Activated CD4-positive, alpha-beta T cell treated with anti-CD3 and anti-CD28 coated beads for 36 hours (primary cell): ENCODE results near the gene HES7. TPM values are rescaled to one million over a fixed set of nuclear protein-coding genes. Genes with fewer than 3 reads are reported as not detected.
A peak's percentile ranks its signal among the peaks of the same experiment; 100 is the strongest.

Source experiments
- ATAC-seq: fragments of 200-7000 bp; cut with Tn5 transposase; one replicate; pipeline ENCODE4 v1.10.0; 2021; ENCODE audit warnings: mild to moderate bottlenecking, moderate library complexity
- CTCF ChIA-PET: fragments of 350-600 bp; sonication (Branson Sonifier 250); formaldehyde crosslinking; loops from one replicate; lab custom pipeline; 2021; ENCODE audit warnings: antibody characterized with exemption; lab: Charles Lee
- POLR2A ChIA-PET: fragments of 350-600 bp; sonication (Branson Sonifier 250); formaldehyde crosslinking; loops from one replicate; lab custom pipeline; 2021; ENCODE audit warnings: antibody characterized with exemption, inconsistent platforms; lab: Charles Lee
- DNase-seq: peaks from one replicate; pipeline ENCODE4 v3.0.0-alpha.2; 2020
- H3K27ac Mint-ChIP-seq: one replicate; pipeline ENCODE4 v1.8.0; 2021; ENCODE audit warnings: mixed read lengths
- H3K27me3 Mint-ChIP-seq: one replicate; pipeline ENCODE4 v1.8.0; 2021; ENCODE audit warnings: mixed read lengths
- H3K36me3 Mint-ChIP-seq: one replicate; pipeline ENCODE4 v1.8.0; 2021; ENCODE audit warnings: low read depth, mixed read lengths
- H3K4me1 Mint-ChIP-seq: one replicate; pipeline ENCODE4 v1.8.0; 2021; ENCODE audit warnings: mixed read lengths
- H3K4me3 Mint-ChIP-seq: one replicate; pipeline ENCODE4 v1.8.0; 2021; ENCODE audit warnings: mild to moderate bottlenecking, moderate library complexity, mixed read lengths
- H3K9me3 Mint-ChIP-seq: one replicate; pipeline ENCODE4 v1.8.0; 2021; ENCODE audit warnings: low read depth, mixed read lengths
- intact Hi-C, 2 experiments: fragments of 100-400 bp; cut with DNase I in 1 of 2; cut with micrococcal nuclease in 1 of 2; formaldehyde crosslinking; loops; one replicate each; pipeline versions ENCODE4 v1.14.2 to v1.15.1; 2022 to 2024; cut with DNase I, micrococcal nuclease
- total RNA-seq, 2 experiments: library from RNA; stranded (reverse); gene quantifications; one replicate each; pipeline ENCODE4 v1.2.3, GENCODE V29; 2021

HES7 gene
- total RNA-seq, 2 experiments from 2014 or later: 2.4 to 3.2 TPM

DNA sequence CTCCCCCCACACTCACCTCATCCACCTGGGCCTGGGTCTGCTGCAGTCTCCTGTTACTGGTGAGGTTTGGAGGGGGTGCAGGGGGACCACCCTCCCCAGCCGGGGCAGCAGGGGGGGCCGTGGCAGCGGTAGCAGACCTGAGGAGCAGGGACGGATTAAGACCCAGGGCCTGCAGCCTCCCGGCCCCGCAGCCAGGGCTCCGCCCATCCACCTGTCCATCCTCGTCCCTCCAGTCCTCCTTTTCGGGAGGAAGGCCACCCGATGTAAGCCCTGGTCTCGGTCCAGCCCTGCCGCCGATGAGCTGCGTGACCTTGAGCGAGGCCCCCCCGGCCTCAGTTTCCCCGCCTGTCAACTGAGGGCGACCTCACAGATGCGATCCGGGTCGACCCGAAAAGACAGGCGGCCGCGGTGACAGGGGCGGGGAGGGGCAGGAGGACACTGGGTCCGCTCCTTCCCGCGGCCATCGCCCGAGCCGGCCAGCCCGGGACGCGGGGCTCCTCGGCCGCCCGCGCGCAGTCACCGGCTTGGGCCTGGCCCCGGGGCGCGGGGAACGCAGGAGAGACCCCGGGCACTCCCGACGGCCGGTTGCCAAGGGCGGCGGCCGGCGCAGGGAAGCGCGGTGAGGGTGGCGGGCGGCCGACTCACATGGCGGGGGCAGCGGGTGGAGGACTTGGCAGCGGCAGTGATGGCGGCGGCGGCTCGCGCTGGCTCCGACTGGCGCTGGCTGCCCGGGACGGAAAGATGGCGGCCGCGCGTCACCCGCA, 38.5 kb upstream of the HES7 start, which contains the start of gene VAMP2:
Gene VAMP2 (minus strand): TSS at position 716 of the 764 bp plus-strand sequence. CDS start 69 bp downstream, at position 647.
- ATAC-seq (peak; percentile 47), DNase-seq (peak; percentile 92)
- Mint-ChIP-seq H3K27ac (peak within 1 kb of the TSS; percentile 96), H3K4me1 (peaks cover 57% of the 10 kb centered on the region), H3K9me3 (no peaks in the 10 kb centered on the region), H3K36me3 (peaks cover 33% of the 10 kb centered on the region), H3K27me3 (no peaks in the 10 kb centered on the region), H3K4me3 (peak within 1 kb of the TSS; percentile 85)
- intact Hi-C loops: loop anchor here in 1 of 2 experiments (1.0 kb wide), 1 partner anchor 42 kb away; no protein-coding TSS in a partner anchor
- POLR2A ChIA-PET: interaction anchor here (2.5 to 2.7 kb wide), 2 partner anchors 10 to 11 kb away, joined by 23 to 99 read pairs; no protein-coding TSS in a partner anchor
- CTCF ChIA-PET: interaction anchor here (1.8 to 1.9 kb wide), 2 partner anchors 11 to 38 kb away, joined by 4 read pairs; partner anchors contain the start of gene HES7

DNA sequence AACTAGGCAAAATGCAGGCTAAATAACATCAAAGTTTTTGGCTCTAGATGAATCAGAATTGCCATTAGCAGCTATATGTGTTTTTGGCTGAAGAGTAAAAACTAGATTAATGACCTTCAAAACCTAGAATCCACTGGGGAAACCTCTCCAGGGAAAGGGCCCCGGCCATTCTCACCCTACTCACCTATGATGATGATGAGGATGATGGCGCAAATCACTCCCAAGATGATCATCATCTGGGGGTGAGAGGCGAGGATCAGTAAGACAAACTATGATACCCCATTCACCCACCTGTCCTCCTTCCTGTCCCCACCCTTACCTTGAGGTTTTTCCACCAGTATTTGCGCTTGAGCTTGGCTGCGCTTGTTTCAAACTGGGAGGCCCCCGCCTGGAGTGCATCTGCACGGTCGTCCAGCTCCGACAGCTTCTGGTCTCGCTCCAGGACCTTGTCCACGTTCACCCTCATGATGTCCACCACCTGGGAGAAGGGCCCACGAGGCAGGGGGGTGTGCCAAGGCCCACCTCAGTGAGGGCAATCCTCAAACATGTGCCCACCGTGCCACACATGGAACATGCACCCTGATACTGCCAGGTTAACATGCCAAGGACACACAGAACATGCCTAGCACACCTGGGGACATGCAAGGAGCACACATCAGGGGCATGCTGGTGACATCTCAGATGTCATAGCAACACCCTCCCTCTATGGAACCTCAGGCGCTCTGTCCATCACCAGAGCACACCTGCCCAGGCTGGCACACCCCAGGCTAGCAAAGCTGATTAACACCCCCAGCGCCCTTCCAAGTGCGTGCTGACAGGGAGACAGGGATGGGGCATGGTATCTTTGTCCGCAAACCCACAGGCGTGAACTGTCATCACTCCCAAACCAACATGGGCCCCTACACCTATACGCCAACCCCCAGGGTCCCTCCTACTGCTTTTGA, 37.7 kb upstream of the HES7 start:
- peaks cover 57% of the 10 kb centered on the region for H3K4me1 Mint-ChIP-seq
- H3K4me3 Mint-ChIP-seq: peak overlapping the region; percentile 85
- H3K9me3 Mint-ChIP-seq: no peaks in the 10 kb centered on the region
- H3K36me3 Mint-ChIP-seq: peaks cover 33% of the 10 kb centered on the region
- POLR2A ChIA-PET: interaction anchor here (0.9 to 2.7 kb wide), 3 partner anchors 12 to 29 kb away, joined by 3 to 23 read pairs (median 4); partner anchors contain the start of gene BORCS6
- DNase-seq: peak; percentile 35
- CTCF ChIA-PET: interaction anchor here (0.6 to 1.9 kb wide), 9 partner anchors 10 to 88 kb away, joined by 3 to 8 read pairs (median 3); partner anchors contain the start of gene HES7
- H3K27ac Mint-ChIP-seq: peak overlapping the region; percentile 93
- intact Hi-C loops: loop anchor here in 1 of 2 experiments (1.0 kb wide), 1 partner anchor 41 kb away; no protein-coding TSS in a partner anchor
- no peak for ATAC-seq
- H3K27me3 Mint-ChIP-seq: no peaks in the 10 kb centered on the region

DNA sequence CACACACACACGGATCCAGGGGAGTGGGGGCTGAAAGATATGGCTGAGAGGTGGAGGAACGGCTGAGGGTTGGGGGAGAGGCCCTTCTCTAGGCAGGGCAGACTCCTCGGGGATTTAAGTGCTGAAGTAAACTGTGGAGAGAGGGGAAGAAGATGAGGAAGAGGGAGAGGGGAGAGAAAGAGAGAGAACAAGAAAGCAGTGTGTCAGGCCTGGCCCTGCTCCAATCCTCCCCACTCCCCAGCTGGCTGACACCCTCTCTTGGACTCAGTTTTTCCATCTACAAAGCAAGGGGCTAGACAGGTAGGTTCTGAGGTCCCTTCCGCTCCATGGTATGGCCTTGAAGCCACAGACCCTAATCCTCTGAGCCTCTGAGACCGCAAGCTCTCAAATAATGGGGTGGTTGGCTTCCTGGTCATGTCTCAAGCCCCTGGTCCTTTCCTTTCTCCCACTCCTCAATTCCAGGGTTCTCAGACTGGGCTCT, 36.9 kb upstream of the HES7 start:
- peak overlapping the region; percentile 93 for H3K27ac Mint-ChIP-seq
- H3K4me1 Mint-ChIP-seq: peaks cover 57% of the 10 kb centered on the region
- intact Hi-C loops: no loop called here
- DNase-seq (peak; percentile 63), ATAC-seq (no peak)
- H3K4me3 Mint-ChIP-seq: peak overlapping the region; percentile 85
- H3K9me3 Mint-ChIP-seq: no peaks in the 10 kb centered on the region
- ChIA-PET POLR2A (interaction anchor here (0.9 to 2.7 kb wide), 3 partner anchors 12 to 29 kb away, joined by 3 to 23 read pairs (median 4); partner anchors contain the start of gene BORCS6), CTCF (interaction anchor here (0.5 to 1.9 kb wide), 12 partner anchors 10 to 87 kb away, joined by 3 to 8 read pairs (median 4); partner anchors contain the start of gene HES7)
- no peaks in the 10 kb centered on the region for H3K27me3 Mint-ChIP-seq
- peaks cover 33% of the 10 kb centered on the region for H3K36me3 Mint-ChIP-seq

DNA sequence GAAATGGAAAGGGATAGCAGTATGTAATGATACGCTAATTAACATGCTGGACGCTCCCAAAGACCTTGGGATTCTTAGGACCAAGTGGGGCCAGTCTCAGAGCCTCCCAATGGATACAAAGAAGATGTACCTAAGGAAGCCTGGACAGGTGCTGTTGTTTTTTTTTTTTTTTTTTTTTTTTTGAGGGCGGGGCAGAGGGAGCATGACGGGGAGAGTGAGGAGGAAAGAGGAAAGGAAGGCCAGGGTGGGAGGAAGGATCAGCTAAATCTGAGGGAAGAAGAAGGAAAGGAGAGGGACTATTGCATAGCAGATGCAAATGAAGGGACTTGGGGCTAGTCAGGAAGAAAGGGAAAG, 36.3 kb upstream of the HES7 start:
- ChIA-PET POLR2A (interaction anchor here (2.7 kb wide), 1 partner anchor 13 kb away, joined by 23 read pairs; no protein-coding TSS in a partner anchor), CTCF (interaction anchor here (0.5 to 1.4 kb wide), 4 partner anchors 19 to 170 kb away, joined by 3 to 8 read pairs (median 3); no protein-coding TSS in a partner anchor)
- H3K27ac Mint-ChIP-seq: peak overlapping the region; percentile 93
- H3K4me3 Mint-ChIP-seq: peak overlapping the region; percentile 85
- H3K4me1 Mint-ChIP-seq: peaks cover 57% of the 10 kb centered on the region
- no peaks in the 10 kb centered on the region for H3K9me3 Mint-ChIP-seq
- intact Hi-C loops: no loop called here
- H3K36me3 Mint-ChIP-seq: peaks cover 33% of the 10 kb centered on the region
- no peaks in the 10 kb centered on the region for H3K27me3 Mint-ChIP-seq
- DNase-seq (no peak), ATAC-seq (no peak)

DNA sequence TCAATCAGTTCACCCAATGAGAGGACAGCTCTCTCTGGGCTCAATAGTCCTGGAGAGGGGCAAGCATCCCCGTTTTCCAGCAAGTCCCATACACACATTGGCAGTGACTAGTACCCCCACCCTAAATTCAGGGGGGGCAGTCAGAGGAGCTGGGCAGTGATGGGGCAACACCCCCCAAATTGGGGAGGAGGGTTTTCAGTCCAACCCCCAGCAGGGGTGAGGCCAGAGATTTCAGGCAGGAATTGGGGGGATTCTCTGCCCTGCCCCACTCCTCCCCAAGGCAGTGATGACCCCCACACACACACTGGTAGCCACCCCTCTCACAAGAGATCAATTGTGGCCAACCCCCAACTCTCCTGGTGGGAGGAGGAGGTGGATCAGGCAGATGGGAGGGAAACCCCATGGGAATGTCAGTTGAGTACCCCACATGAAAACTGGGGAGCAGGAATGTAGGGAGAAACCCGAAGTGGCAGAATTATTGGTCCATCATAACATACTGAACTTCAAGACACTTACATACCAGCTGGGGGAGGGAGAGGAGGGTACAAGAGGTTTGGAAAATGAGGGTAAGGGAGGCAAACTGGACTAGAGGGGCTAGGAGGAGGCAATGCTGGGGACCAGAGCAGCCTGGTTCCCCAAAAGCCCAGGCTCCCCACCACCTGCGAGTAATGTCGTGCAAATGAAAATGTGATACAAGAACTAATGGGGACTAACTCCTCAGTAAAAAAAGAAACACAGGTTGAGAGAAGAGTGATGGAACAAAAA, 35.7 kb upstream of the HES7 start:
- Mint-ChIP-seq H3K27ac (peak overlapping the region; percentile 79), H3K36me3 (peaks cover 33% of the 10 kb centered on the region), H3K9me3 (no peaks in the 10 kb centered on the region), H3K4me1 (peaks cover 51% of the 10 kb centered on the region), H3K27me3 (no peaks in the 10 kb centered on the region), H3K4me3 (no peak overlapping the region)
- no peak for DNase-seq
- CTCF ChIA-PET: interaction anchor here (0.5 to 6.9 kb wide), 10 partner anchors 8 to 169 kb away, joined by 3 to 88 read pairs (median 3); partner anchors contain the start of genes ALOXE3 and HES7
- ATAC-seq: no peak
- POLR2A ChIA-PET: interaction anchor here (2.7 kb wide), 1 partner anchor 14 kb away, joined by 23 read pairs; no protein-coding TSS in a partner anchor
- intact Hi-C loops: loop anchor here (5.0 to 10.0 kb wide), 4 partner anchors 77 to 915 kb away; partner anchors contain the start of genes CD68 (in 1 of the 2), GABARAP (in 1 of the 2), POLR2A (in 1 of the 2) and SLC35G6 (in 1 of the 2)

DNA sequence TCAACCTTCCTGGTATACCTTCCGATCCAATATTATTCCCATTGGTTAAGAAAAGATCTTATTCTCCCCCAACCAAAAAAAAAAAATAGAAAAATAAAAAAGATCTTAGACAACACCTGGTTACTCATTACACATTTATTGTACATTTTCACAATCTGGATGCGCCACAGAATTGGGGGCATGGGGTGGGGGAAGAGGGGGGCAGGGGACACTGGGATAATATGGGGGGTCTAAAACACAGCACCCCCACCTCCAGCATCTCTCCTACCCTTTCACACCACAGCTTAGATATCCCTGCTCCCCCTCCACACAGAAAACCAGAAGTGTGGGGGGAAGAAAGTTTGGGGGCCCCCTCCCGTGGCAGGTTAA, 35.1 kb upstream of the HES7 start:
- Mint-ChIP-seq H3K9me3 (no peaks in the 10 kb centered on the region), H3K27me3 (no peaks in the 10 kb centered on the region), H3K27ac (peak overlapping the region; percentile 66), H3K4me1 (peaks cover 45% of the 10 kb centered on the region), H3K4me3 (no peak overlapping the region), H3K36me3 (peaks cover 33% of the 10 kb centered on the region)
- intact Hi-C loops: loop anchor here (5.0 to 10.0 kb wide), 4 partner anchors 77 to 914 kb away; partner anchors contain the start of genes CD68 (in 1 of the 2), GABARAP (in 1 of the 2), POLR2A (in 1 of the 2) and SLC35G6 (in 1 of the 2)
- DNase-seq (no peak), ATAC-seq (no peak)
- ChIA-PET CTCF (interaction anchor here (0.5 to 6.9 kb wide), 13 partner anchors 8 to 243 kb away, joined by 3 to 88 read pairs (median 4); partner anchors contain the start of genes ALOXE3, HES7 and RNF227), POLR2A (interaction anchor here (0.8 to 4.3 kb wide), 2 partner anchors 9 to 14 kb away, joined by 3 to 85 read pairs; no protein-coding TSS in a partner anchor)

DNA sequence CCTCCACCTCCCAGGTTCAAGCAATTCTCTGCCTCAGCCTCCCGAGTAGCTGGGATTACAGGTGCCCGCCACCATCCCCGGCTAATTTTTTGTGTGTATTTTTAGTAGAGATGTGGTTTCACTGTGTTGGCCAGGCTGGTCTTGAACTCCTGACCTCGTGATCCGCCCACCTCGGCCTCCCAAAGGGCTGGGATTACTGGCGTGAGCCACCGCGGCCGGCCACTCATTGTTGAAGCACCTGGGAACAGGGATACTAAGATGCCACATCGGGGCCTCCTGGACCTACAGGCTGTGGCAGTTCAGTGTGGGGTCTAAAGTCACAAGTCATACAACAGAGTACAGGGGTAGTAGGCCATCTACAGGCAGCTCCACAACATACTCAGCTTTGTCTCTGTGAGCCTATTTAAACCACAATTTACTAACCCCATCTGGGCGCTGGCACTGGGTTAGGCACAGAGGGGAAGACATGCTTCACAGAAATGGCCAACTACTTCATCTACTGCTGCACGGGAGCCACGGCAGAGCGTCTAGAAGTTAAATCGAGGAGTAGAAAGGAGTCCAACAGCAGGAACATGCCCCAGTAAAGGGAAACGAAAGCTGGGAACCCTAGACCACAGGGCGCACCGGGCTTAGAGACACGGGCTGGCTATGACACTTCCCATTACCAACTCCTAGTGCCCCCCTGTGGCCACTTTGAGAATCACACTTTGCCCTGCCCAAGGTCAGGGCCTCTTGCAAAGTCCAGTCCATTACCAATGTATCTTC, 34.5 kb upstream of the HES7 start:
- Mint-ChIP-seq H3K36me3 (peaks cover 33% of the 10 kb centered on the region), H3K27me3 (no peaks in the 10 kb centered on the region), H3K9me3 (no peaks in the 10 kb centered on the region), H3K4me3 (no peak overlapping the region), H3K4me1 (peaks cover 42% of the 10 kb centered on the region), H3K27ac (peak overlapping the region; percentile 66)
- ATAC-seq (peak; percentile 11), DNase-seq (peak; percentile 94)
- ChIA-PET POLR2A (interaction anchor here (0.8 to 4.3 kb wide), 2 partner anchors 9 to 15 kb away, joined by 3 to 85 read pairs; no protein-coding TSS in a partner anchor), CTCF (interaction anchor here (0.5 to 6.9 kb wide), 14 partner anchors 9 to 243 kb away, joined by 3 to 88 read pairs (median 4); partner anchors contain the start of genes ALOXE3, HES7 and RNF227)
- intact Hi-C loops: loop anchor here (5.0 to 10.0 kb wide), 4 partner anchors 76 to 914 kb away; partner anchors contain the start of genes CD68 (in 1 of the 2), GABARAP (in 1 of the 2), POLR2A (in 1 of the 2) and SLC35G6 (in 1 of the 2)

DNA sequence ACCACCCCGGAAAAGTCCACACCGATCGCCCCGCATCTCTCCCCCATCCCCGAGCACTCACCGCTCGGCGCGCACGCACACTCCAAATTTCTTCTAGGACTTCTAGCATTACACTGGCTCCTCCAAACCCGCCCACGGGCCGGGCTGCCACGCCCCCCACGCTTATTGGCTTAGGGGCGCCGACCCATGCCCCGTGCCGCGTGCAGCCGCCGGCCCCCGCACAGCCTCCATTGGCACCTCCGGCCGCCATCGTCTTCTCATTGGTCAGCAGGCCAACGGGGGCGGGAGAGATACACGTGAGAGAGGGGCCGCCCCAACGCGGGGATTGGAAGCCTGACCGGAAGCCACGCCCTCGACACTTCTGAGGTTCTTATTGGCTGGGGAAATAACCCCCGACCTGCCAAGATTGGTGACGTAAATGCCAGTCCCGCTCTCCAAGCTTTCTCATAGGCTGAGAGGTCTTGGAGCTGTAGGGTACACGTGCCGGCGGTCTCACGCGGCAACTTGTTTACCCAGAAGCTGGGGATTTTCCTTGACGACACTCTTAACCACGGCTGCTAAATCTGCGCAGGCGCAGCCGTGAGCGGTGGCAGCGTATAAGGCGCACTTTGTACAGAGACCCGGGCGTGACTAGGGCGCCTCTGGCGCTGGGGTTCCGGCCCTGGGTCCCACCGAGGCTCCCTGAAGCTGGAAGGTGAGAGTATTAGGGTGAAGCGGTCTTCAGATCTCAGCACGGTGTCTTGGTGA, 32.5 kb upstream of the HES7 start:
- Mint-ChIP-seq H3K4me3 (no peak overlapping the region), H3K9me3 (no peaks in the 10 kb centered on the region), H3K36me3 (peaks cover 30% of the 10 kb centered on the region), H3K4me1 (peaks cover 49% of the 10 kb centered on the region), H3K27me3 (no peaks in the 10 kb centered on the region), H3K27ac (no peak overlapping the region)
- ATAC-seq (peak; percentile 75), DNase-seq (peak; percentile 100)
- intact Hi-C loops: loop anchor here (1.0 to 10.0 kb wide), 21 partner anchors 17 to 912 kb away; partner anchors contain the start of genes CD68 (in 1 of the 2), GABARAP (in 1 of the 2), NAA38 (in 1 of the 2) and NEURL4 (in 1 of the 2)
- POLR2A ChIA-PET: interaction anchor here (0.6 to 4.3 kb wide), 11 partner anchors 13 to 91 kb away, joined by 3 to 85 read pairs (median 6); partner anchors contain the start of genes BORCS6, CTC1 and TMEM107
- CTCF ChIA-PET: interaction anchor here (0.5 to 6.9 kb wide), 11 partner anchors 17 to 83 kb away, joined by 3 to 88 read pairs (median 4); partner anchors contain the start of genes ALOXE3 and HES7
